ENCODE data around the gene EML1. TPM values are rescaled to one million over a fixed set of nuclear protein-coding genes. Genes with fewer than 3 reads are reported as not detected.
"Not testable (repeated sequence)": the region's sequence is repeated elsewhere in the genome, so short reads cannot be mapped to it uniquely, and the experiment has no call there.

The EML1 gene
- total RNA-seq, 1 donor from 2014 or later: 0.68 TPM

DNA sequence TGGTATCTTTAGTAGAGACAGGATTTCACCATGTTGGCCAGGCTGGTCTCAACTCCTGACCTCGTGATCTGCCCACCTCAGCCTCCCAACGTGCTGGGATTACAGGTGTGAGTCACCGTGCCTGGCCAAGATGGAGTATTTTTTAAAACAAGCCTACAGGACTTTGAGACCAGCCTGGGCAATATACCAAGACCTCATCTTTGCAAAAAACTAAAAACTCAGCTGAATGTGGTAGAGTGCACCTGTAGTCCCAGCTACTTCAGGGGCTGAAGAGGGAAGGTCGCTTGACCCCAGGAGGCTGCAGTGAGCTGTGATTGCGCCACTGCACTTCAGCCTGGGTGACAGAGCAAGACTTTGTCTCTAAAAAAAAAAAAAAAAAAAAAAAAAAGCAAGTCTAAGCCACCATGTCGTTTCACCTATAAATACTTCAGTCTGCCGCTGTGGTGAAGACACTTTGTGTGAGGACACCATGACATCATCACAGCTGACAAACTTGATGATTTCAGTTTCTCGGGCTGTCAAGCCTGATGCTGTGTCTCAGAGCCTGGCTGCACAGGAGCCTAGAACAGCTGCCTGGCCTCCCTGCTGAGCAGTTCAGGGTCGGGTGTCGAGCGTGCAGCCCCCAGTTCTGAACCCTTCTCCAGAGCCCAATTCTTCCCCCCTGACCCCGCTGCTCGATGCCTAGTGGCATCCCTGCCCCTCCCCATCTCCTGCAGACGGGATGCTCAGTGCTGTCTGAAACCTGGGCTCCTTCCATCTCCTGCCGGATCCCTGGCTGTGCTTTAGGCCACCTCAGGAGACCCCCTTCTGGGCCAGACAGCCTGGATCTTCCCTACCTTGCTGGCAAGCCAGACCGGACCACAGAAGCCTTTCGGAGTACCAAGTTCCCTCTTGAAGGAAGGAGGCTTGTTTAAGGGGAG, 152.8 kb downstream of the EML1 start:
- intact Hi-C loops (cut with micrococcal nuclease): no loop called here
- peaks cover 1% of the 10 kb centered on the region for H3K27me3 Mint-ChIP-seq (ENCODE audit: low read depth)
- DNase-seq (ENCODE audit: low spot score): no peak
- H3K27ac Mint-ChIP-seq: no peak overlapping the region
- H3K36me3 Mint-ChIP-seq (ENCODE audit: low read depth): no peaks in the 10 kb centered on the region
- no peak overlapping the region for H3K4me3 Mint-ChIP-seq (ENCODE audit: low read depth)
- no peaks in the 10 kb centered on the region for H3K9me3 Mint-ChIP-seq
- peaks cover 3% of the 10 kb centered on the region for H3K4me1 Mint-ChIP-seq (ENCODE audit: low read depth)

DNA sequence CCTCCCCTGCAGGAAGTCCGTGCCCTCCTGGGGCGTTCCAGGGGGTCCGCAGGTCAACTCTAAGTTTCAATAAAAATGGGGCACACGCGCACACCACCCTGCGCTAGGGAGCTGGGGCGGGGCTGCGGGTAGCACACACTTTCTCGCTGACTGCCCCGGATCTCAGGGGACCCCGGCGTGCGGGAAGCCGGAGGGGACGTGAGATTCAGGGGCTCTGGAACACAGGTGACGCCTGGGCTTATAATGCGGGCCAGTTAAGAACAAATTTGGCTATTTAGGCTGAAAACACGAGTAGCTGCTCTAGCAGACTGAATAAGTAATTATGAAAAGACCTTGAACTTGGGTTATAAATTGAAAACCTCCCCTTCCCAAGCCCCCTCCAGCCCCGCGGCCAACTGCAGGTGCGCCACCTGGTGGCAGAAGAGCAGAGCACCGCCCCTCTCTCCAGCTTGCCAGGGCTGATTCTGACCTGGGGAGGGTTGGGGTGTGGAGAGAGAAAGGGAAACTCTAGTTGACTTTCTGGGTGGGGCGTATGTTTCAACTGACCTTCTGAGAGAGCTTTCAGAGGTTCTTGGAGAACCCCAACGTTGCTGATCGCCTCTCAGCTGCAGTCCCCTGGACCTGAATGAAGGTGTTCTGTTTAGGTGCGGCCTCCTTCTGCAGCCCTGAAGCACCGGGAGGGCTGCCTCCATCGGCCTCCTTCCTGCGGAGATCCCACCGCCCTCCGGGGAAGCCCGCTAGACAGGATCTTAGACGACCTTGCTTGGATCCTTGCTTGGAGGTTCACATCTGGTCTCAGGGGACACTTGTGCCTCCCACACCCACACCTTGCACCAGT, 153.7 kb downstream of the EML1 start:
- peaks cover 3% of the 10 kb centered on the region for H3K4me1 Mint-ChIP-seq (ENCODE audit: low read depth)
- no peaks in the 10 kb centered on the region for H3K36me3 Mint-ChIP-seq (ENCODE audit: low read depth)
- H3K27me3 Mint-ChIP-seq (ENCODE audit: low read depth): peaks cover 1% of the 10 kb centered on the region
- intact Hi-C loops (cut with micrococcal nuclease): no loop called here
- peak; percentile 21 for DNase-seq (ENCODE audit: low spot score)
- no peak overlapping the region for H3K4me3 Mint-ChIP-seq (ENCODE audit: low read depth)
- no peaks in the 10 kb centered on the region for H3K9me3 Mint-ChIP-seq
- H3K27ac Mint-ChIP-seq: no peak overlapping the region

DNA sequence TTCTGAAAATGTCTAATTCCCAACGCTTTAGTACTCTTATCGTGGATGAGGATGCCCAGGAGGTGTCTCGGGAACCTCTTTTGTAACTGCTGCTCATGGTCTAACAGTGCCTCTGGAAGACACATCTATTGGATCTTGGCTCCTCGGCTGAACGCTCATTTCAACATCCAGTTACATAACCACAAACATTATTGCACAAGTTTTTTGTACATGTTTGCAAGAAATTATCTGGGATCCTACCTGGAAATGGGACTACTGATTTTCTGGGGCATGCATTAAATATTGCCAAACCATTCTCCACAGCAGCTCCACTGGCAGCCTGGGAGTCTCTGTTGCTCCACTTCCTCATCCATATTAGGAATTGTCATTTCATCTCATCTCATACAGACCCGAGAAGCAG, 154.5 kb downstream of the EML1 start:
- H3K4me3 Mint-ChIP-seq (ENCODE audit: low read depth): no peak overlapping the region
- peaks cover 3% of the 10 kb centered on the region for H3K4me1 Mint-ChIP-seq (ENCODE audit: low read depth)
- H3K27ac Mint-ChIP-seq: no peak overlapping the region
- no peaks in the 10 kb centered on the region for H3K9me3 Mint-ChIP-seq
- H3K27me3 Mint-ChIP-seq (ENCODE audit: low read depth): peaks cover 1% of the 10 kb centered on the region
- no peak for DNase-seq (ENCODE audit: low spot score)
- no peaks in the 10 kb centered on the region for H3K36me3 Mint-ChIP-seq (ENCODE audit: low read depth)
- intact Hi-C loops (cut with micrococcal nuclease): no loop called here

DNA sequence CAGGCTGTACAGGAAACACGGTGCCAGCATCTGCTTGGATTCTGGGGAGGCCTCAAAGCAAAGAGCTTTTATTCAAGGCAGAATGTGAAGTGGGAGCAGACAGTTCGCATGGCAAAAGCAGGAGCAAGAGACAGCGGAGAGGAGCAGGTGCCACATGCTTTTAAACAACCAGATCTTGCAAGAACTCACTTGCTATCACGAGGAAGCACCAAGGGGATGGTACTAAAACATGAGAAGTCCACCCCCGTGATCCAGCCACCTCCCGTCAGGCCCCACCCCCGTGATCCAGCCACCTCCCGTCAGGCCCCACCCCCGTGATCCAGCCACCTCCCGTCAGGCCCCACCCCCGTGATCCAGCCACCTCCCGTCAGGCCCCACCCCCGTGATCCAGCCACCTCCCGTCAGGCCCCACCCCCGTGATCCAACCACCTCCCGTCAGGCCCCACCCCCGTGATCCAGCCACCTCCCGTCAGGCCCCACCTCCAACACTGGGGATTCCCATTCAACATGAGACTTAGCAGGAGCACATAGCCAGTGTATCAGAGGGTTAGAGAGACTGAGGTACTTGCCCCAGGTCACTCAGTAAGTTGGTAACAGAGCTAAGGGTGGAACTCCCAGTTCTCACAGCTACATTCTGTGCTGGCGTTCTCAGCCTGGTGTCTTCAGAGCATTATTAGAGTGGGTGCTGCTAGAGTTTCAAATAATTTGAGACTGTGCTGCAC, 156.0 kb downstream of the EML1 start:
- H3K27me3 Mint-ChIP-seq (ENCODE audit: low read depth); H3K36me3 Mint-ChIP-seq (ENCODE audit: low read depth); H3K27ac Mint-ChIP-seq; H3K4me3 Mint-ChIP-seq (ENCODE audit: low read depth); H3K4me1 Mint-ChIP-seq (ENCODE audit: low read depth); intact Hi-C loops (cut with micrococcal nuclease); DNase-seq (ENCODE audit: low spot score); H3K9me3 Mint-ChIP-seq: not testable (repeated sequence)

DNA sequence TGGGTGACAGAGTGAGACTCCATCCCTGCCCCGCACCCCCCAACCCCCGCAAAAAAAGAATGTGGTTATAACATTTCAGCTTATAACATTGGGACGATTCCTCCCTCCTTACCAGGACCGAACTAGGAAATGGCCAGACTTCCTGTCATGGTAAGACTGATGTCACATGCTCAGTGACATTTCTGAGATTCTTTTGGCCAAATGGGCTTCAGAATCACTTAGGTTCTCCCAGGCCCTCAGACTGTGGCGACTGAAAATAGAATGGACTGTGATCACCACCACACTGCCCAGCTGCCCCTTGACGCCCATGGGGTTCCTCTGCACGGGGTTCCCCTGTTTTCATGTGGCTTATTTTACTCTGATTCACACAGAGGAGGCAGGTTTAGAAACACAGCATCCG, 157.0 kb downstream of the EML1 start:
- intact Hi-C loops (cut with micrococcal nuclease): no loop called here
- no peak for DNase-seq (ENCODE audit: low spot score)
- Mint-ChIP-seq H3K4me3 (ENCODE audit: low read depth) (no peak overlapping the region), H3K9me3 (no peaks in the 10 kb centered on the region), H3K27me3 (ENCODE audit: low read depth) (peaks cover 11% of the 10 kb centered on the region), H3K4me1 (ENCODE audit: low read depth) (peaks cover 3% of the 10 kb centered on the region), H3K27ac (no peak overlapping the region), H3K36me3 (ENCODE audit: low read depth) (no peaks in the 10 kb centered on the region)

DNA sequence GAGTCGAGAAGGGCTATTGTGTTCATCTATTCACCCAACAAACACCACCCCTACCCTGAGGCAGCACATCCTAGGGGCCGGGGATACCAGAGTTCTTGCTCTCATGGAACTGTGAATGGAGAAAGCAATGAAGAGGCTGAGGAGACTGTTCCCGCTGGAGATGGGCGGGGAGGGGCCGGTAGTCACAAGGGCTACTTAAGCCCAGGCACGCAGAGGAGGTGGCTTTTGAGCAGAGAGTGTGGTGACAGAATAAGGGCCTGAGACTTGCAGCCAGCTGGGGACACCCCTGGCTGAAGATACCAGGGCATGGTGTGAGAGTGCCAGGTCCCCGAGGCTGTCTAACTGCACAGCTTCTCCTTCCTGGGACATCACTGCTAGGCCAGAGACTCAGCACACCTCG, 157.9 kb downstream of the EML1 start:
- no peak for DNase-seq (ENCODE audit: low spot score)
- intact Hi-C loops (cut with micrococcal nuclease): no loop called here
- Mint-ChIP-seq H3K27me3 (ENCODE audit: low read depth) (peaks cover 13% of the 10 kb centered on the region), H3K9me3 (no peaks in the 10 kb centered on the region), H3K27ac (no peak overlapping the region), H3K4me1 (ENCODE audit: low read depth) (peaks cover 3% of the 10 kb centered on the region), H3K4me3 (ENCODE audit: low read depth) (no peak overlapping the region), H3K36me3 (ENCODE audit: low read depth) (no peaks in the 10 kb centered on the region)

DNA sequence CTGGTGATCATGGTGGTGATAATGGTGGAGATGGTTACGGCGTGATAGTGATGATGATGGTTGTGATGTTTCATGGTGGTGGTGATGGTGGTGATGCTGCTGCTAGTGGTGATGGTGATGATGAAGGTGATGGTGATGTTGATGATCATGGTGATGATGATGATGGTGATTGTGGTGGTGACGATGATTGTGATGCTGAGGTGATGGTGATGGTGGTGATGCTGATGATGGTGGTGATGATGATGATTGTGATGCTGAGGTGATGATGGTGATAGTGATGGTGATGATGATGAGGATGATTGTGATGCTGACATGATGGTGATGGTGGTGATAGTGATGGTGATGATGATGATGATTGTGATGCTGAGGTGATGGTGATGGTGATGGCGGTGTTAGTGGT, 158.8 kb downstream of the EML1 start:
- peaks cover 11% of the 10 kb centered on the region for H3K27me3 Mint-ChIP-seq (ENCODE audit: low read depth)
- DNase-seq (ENCODE audit: low spot score): no peak

DNA sequence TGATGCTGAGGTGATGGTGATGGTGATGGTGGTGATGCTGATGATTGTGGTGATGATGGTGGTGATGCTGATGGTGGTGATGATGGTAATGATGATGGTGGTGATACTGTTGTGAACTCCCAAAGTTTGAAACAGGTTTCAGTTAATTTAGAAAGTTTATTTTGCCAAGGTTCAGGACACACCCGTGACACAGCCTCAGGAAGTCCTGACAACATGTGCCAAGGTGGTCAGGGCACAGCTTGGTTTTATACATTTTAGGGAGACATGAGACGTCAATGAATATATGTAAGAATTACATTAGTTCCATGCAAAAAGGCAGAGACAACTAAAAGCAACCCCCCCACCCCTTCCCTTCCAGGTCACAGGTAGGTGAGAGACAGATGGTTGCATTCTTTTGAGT, 159.2 kb downstream of the EML1 start:
- DNase-seq (ENCODE audit: low spot score): no peak
- Mint-ChIP-seq H3K27ac (no peak overlapping the region), H3K27me3 (ENCODE audit: low read depth) (peaks cover 11% of the 10 kb centered on the region), H3K4me3 (ENCODE audit: low read depth) (no peak overlapping the region), H3K9me3 (no peaks in the 10 kb centered on the region), H3K4me1 (ENCODE audit: low read depth) (no peaks in the 10 kb centered on the region), H3K36me3 (ENCODE audit: low read depth) (no peaks in the 10 kb centered on the region)
- intact Hi-C loops (cut with micrococcal nuclease): no loop called here

More for the DNA sequence above, 158.8 kb downstream of the EML1 start:
- Mint-ChIP-seq H3K9me3 (no peaks in the 10 kb centered on the region), H3K27ac (no peak overlapping the region), H3K36me3 (ENCODE audit: low read depth) (no peaks in the 10 kb centered on the region), H3K4me3 (ENCODE audit: low read depth) (no peak overlapping the region), H3K4me1 (ENCODE audit: low read depth) (peaks cover under 1% of the 10 kb centered on the region)
- intact Hi-C loops (cut with micrococcal nuclease): no loop called here

DNA sequence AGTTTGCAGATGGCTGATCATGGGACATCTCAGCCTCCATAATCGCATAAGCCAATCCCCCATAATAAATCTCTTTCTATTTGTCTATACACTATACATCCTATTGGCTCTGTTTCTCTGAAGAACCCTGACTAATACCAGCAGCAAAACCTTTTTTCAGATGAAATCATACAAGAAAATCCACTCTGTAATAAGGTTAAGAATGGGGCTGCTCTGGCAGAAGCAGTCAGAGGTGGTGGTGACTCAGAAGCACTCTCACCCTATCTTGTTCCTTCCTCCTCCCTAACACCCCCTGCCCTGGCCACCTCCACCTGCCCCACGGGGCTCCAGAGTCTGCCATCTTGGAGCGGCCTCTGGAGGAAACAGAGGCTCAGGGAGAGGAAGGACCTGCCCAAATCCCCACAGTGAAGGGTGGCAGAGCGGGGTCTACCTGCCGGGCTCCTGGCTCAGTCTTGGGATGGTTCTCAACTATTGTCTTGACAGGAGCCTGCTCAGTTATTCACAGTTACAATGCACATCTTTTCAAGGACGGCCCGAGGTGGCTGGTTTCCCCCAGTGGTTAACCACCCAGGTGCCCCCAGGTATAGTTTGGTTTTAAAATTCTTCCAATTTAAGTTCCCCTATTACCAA, 162.7 kb downstream of the EML1 start:
- Mint-ChIP-seq H3K36me3 (ENCODE audit: low read depth) (no peaks in the 10 kb centered on the region), H3K27ac (no peak overlapping the region), H3K9me3 (no peaks in the 10 kb centered on the region), H3K27me3 (ENCODE audit: low read depth) (peaks cover 22% of the 10 kb centered on the region), H3K4me1 (ENCODE audit: low read depth) (no peaks in the 10 kb centered on the region), H3K4me3 (ENCODE audit: low read depth) (no peak overlapping the region)
- no peak for DNase-seq (ENCODE audit: low spot score)
- intact Hi-C loops (cut with micrococcal nuclease): no loop called here

DNA sequence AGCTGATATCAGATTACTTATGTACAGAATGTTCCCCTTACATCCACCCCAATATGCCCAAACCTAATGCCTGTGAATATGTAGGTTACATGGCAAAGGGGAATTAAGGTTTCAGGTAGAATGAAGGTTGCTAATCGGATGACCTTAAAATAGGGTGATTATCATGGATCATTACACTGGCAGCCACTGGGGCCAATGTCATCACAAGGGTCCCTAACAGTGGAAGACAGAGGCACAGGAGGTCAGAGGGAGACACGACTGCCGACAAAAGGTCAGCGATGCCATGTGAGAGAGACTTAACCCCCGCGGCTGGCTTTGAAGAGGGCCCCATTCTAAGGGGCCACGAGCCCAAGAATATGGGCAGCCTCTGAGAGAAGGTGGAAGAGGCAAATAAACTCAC, 165.2 kb downstream of the EML1 start:
- Mint-ChIP-seq H3K9me3 (no peaks in the 10 kb centered on the region), H3K4me1 (ENCODE audit: low read depth) (no peaks in the 10 kb centered on the region), H3K27me3 (ENCODE audit: low read depth) (peaks cover 26% of the 10 kb centered on the region), H3K27ac (no peak overlapping the region), H3K36me3 (ENCODE audit: low read depth) (no peaks in the 10 kb centered on the region), H3K4me3 (ENCODE audit: low read depth) (no peak overlapping the region)
- DNase-seq (ENCODE audit: low spot score): no peak
- intact Hi-C loops (cut with micrococcal nuclease): no loop called here

DNA sequence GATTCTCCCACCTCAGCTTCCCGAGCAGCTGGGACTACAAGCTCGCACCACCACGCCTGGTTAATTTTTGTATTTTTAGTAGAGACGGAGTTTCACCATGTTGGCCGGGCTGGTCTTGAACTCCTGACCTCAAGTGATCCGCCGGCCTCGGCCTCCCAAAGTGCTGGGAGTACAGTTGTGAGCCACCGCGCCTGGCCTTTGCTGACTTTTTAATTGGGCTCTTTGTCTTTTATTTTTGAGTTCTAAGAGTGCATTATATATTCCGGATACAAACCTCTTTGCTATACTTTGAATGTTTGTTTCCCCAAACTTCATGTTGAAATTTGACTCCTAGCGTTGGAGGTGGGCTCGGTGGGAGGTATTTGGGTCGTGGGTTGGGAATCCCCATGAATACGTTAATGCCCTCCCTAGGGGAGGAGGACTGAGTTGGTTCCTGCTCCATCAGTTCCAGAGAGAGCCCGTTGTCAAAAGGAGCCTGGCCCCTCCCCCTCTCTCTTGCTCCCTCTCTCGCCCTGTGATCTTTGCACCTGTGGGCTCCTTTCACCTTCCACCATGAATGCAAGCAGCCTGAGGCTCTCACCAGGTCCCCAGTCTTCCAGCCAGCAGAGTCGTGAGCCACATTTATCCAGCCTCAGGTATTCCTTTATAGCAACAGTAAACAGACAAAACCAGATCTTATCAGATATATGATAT, 168.8 kb downstream of the EML1 start:
- no peak overlapping the region for H3K4me3 Mint-ChIP-seq (ENCODE audit: low read depth)
- no peak overlapping the region for H3K27ac Mint-ChIP-seq
- no peak for DNase-seq (ENCODE audit: low spot score)
- no peaks in the 10 kb centered on the region for H3K36me3 Mint-ChIP-seq (ENCODE audit: low read depth)
- peaks cover 25% of the 10 kb centered on the region for H3K27me3 Mint-ChIP-seq (ENCODE audit: low read depth)
- H3K9me3 Mint-ChIP-seq: no peaks in the 10 kb centered on the region
- intact Hi-C loops (cut with micrococcal nuclease): no loop called here
- H3K4me1 Mint-ChIP-seq (ENCODE audit: low read depth): no peaks in the 10 kb centered on the region

DNA sequence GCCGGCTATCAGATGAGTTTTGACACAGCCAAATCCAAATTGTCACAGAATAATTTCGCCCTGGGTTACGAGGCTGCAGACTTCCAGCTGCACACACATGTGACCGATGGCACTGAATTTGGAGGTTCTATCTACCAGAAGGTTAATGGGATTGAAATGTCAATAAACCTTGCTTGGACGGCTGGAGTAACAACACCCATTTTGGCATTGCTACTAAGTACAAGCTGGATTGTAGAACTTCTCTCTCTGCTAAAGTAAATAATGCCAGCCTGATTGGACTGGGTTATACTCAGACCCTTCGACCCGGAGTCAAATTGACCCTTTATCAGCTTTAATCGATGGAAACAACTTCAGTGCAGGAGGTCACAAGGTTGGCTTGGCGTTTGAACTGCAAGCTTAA, 171.8 kb downstream of the EML1 start:
- Mint-ChIP-seq H3K36me3 (ENCODE audit: low read depth) (no peaks in the 10 kb centered on the region), H3K9me3 (no peaks in the 10 kb centered on the region), H3K27ac (no peak overlapping the region), H3K4me3 (ENCODE audit: low read depth) (no peak overlapping the region), H3K4me1 (ENCODE audit: low read depth) (peaks cover 6% of the 10 kb centered on the region), H3K27me3 (ENCODE audit: low read depth) (peaks cover 44% of the 10 kb centered on the region)
- intact Hi-C loops (cut with micrococcal nuclease): no loop called here
- DNase-seq (ENCODE audit: low spot score): no peak
